NCI-H2196 (cell line): Measurements from ENCODE around the gene POLR3B.

Source experiments
- DNase-seq: peaks from one replicate; lab custom pipeline; 2025; ENCODE audit not compliant: unreplicated experiment; lab: John Stamatoyannopoulos, UW

POLR3B gene

GRCh38 chr12:106541201-106541600 is 183.7 kb downstream of the POLR3B start:
- DNase-seq, result no peak

- no peak for DNase-seq
These were observed 193.9 kb downstream of the POLR3B start for GRCh38 chr12:106551410-106551809.

- DNase-seq, result no peak
These were observed 194.7 kb downstream of the POLR3B start for GRCh38 chr12:106552228-106552627.
